ENCODE data around the gene SLC44A3.

Gene SLC44A3

DNA sequence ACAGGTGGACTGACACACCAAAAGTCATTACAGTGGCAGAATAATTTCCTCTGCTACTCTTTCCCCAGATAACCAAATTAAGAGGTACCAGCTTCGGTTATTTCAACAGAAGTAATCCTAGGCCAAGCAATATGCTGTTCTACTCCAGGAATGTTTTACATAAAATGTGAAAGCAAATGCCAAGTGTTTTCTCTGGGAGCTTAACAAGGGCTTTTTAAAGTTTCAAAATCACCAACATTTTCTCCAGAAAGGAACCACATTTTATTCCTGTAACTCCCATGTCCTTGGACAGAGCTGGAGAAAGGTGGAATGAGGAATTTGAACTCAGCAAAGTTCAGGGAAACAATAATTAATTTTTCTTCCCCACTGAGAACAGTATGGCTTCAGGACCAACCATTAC is 79.6 kb downstream of the SLC44A3 start:
- DNase-seq = no peak
- intact Hi-C loops (cut with DNase I) = no loop called here

GRCh38 chr1:94901841-94902240 is 81.7 kb downstream of the SLC44A3 start:
- intact Hi-C loops (cut with DNase I) = no loop called here
- no peak for DNase-seq

GRCh38 chr1:94903280-94904009 is 83.3 kb downstream of the SLC44A3 start:
- intact Hi-C loops (cut with DNase I) = no loop called here
- no peak for DNase-seq

- intact Hi-C loops (cut with DNase I) = no loop called here
Observed at GRCh38 chr1:94905207-94905606, 85.0 kb downstream of the SLC44A3 start.

GRCh38 chr1:94906382-94906781 is 86.2 kb downstream of the SLC44A3 start:
- intact Hi-C loops (cut with DNase I) = no loop called here
- no peak for DNase-seq

More at GRCh38 chr1:94905207-94905606, 85.0 kb downstream of the SLC44A3 start:
- no peak for DNase-seq

DNA sequence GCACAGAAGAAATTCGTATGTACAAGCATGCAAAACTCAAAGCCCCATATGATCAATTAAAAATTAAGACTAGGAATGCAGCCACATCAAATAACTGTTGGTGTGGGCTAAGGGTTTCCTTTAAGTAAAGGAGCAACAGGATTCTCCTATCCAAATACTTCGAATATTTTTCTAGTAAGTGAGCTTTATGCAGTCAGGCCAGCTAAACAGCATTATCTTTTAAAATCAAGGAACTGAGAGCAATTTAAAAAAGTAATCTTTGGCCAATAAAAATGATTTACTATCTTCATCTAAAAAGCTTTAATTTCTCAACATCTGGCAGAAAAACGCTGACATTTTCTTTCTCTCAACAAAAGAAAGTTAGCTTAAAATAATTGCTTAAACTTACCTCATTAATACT is 87.0 kb downstream of the SLC44A3 start:
- intact Hi-C loops (cut with DNase I) = no loop called here
- no peak for DNase-seq

DNA sequence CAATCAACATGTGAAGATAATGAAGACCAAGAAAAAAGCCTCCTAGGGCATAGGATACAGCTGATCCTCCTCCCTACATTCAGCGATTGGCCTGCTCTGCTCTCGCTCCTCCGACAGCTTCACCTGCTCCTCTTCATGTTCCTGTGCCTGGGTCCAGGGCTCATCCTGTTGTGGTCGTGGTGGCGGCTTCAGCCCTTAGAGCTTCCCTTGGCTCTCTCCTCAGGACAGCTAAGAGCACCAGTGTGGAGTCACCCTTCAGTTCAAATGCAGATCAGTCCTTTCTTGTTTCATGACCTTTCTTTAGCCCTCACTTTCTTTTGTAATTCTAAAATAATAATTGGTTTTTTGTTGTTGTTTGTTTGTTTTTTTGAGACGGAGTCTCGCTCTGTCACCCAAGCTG is 88.0 kb downstream of the SLC44A3 start:
- intact Hi-C loops (cut with DNase I) = no loop called here
- DNase-seq = no peak

DNA sequence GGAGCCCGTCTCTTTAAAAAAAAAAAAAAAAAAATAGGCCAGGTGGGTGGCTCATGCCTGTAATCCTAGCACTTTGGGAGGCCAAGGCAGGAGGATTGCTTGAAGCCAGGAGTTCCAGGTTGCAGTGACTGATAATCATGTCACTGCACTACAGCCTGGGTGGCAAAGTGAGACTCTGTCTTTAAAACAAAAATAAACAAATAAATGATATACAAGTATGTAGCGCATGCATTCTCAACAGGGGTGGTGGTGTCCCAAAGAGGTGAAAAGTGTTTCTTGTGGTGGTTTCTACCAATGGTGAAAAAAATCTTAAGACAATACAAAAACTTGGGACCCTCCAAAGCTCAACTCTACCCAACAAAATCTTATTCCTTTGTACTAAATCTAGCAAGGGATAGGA is 88.8 kb downstream of the SLC44A3 start:
- intact Hi-C loops (cut with DNase I) = no loop called here
- DNase-seq = no peak

- intact Hi-C loops (cut with DNase I) = no loop called here
- no peak for DNase-seq
Observed at GRCh38 chr1:94909486-94909885, 89.3 kb downstream of the SLC44A3 start.

GRCh38 chr1:94912263-94913184 is 92.4 kb downstream of the SLC44A3 start:
- intact Hi-C loops (cut with DNase I) = no loop called here

DNA sequence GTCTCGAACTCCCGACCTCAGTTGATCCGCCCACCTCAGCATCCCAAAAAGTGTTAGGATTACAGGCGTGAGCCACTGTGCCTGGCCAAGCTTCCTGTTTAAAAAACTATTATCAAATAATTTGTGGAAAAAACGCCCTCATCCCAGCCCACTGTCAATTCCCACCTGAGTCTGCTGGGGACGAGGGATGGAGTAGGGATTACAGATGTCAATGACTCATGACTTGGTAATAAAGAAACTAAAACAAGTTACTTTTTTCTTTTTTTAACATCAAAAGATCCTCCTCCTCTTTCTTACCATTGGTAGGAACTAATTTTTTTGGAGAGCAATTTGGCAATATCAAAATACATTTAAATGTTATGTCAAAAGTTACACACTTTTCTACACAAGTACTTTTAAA is 97.1 kb downstream of the SLC44A3 start:
- intact Hi-C loops (cut with DNase I) = no loop called here

More at GRCh38 chr1:94912263-94913184, 92.4 kb downstream of the SLC44A3 start:
- DNase-seq = no peak

DNA sequence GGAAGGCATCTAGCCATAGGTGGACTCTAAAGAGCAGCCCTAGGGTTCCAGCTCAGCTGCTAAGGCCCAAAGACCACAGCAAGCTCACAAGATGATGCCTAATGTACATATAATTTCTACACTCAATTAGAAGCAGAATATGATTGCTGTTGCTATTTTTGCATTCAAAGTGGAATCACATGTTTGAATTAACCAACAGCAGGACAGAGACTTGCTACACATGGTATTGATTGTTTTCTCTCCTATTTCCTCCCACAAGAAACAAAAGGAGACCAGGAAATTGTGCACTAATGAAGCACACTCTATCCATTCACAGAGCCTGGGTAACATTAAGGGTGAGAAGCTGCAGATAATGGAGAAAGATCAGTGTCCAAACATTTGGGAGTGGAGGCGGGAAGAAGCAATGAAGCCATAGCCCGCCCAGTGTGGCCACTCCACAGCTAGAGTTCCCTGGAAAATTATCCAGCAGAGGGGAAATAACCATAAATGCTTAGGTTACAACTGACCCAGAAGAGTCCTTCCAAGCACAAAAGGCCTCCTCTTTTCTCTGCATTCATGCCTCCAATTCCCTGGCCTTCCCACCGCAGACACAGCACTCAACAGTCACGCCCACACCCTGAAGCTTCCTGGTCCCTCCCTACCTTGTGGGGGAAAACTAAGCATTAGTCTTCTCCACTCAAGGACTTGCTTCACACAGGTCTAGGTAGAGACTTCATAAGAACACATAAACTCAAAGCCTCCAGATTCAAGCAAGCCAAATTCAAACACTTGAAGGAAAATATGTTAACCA is 99.3 kb downstream of the SLC44A3 start:
- no peak for DNase-seq
- intact Hi-C loops (cut with DNase I) = no loop called here

More for the DNA sequence above, 97.1 kb downstream of the SLC44A3 start:
- DNase-seq = no peak

GRCh38 chr1:94920061-94920460 is 99.9 kb downstream of the SLC44A3 start:
- DNase-seq = no peak
- intact Hi-C loops (cut with DNase I) = no loop called here

DNA sequence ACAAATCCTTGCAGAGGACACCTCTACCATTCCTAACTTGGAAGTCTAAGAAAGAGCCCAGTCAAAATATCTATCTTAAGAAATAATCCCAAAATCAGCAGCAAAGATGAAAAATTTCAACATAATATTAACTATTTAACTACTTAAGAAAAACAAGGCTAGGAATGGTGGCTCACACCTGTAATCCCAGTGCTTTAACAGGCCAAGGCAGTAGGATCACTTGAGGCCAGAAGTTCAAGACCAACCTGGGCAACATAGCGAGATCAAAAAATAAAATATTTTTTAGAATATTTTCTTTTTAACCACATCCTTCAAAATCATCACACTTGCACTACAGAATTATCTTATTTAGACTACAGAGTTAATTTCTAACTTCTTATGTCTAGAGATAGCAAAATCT is 101.8 kb downstream of the SLC44A3 start:
- no peak for DNase-seq
- intact Hi-C loops (cut with DNase I) = no loop called here

DNA sequence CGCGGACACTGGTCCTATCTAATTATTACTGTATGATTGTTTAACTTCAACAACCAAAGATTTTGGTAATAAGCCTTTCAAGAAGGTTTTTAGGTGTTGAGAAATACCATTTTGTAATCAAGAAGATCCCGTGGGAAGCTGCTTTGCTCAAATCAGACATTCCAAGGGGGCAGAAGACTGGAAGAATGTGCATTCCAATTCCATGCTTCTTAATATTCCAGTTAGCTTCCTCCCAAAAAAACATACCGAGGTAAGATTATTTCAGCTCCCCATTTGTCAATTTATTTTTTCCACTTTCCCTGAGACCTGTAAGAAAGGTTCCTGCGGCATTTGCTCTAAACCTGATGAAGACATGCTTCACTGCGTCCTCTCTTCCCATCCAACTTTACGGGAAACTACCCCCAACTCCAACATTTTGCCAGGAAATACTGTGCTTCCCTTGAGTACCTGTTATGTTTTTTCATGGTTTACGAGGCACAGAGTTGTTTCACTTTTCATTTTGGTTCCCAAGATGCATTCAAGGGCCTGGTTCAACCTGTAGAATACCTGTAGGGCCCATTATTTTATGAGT is 102.7 kb downstream of the SLC44A3 start:
- intact Hi-C loops (cut with DNase I) = no loop called here
- DNase-seq = no peak

- no peak for DNase-seq
- intact Hi-C loops (cut with DNase I) = loop anchor here (5.0 kb wide), 3 partner anchors 53 to 307 kb away; partner anchors contain the start of gene RWDD3
Observed at GRCh38 chr1:94925004-94925403, 104.8 kb downstream of the SLC44A3 start.

DNA sequence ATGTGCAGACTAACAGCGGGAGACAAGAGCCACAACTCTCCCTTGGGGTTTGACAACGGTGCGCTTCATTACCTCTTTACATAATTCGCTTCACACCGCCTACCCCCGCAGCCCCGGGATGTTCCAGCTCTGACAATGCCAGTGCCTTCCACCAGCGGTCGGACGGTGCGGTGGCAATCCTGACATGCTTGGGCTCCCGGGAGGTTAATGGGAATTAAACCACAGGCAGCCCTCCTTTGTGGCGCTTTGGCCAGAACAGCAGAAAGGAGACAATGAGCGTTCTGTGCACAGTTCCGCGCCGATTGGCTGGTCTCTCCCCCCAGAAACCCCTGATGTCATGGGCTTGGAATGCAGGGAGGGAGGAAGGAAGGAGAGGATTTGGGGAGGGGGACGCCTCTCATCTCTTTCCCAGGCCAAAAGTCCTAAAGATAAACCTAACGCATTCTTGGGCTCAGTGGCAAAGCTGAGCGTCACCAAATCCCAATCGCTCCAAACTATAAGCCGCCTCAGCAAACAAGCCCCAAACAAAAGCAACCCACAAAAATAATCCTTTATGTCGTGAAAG is 105.5 kb downstream of the SLC44A3 start:
- DNase-seq = peak; percentile 55 to 94 (median 65)
- intact Hi-C loops (cut with DNase I) = loop anchor here (2.0 to 5.0 kb wide), 4 partner anchors 53 to 307 kb away; partner anchors contain the start of gene RWDD3

GRCh38 chr1:94926126-94926914 is 106.2 kb downstream of the SLC44A3 start:
- DNase-seq = peak; percentile 37 to 93 (median 54)
- intact Hi-C loops (cut with DNase I) = loop anchor here (2.0 to 5.0 kb wide), 4 partner anchors 54 to 306 kb away; partner anchors contain the start of gene RWDD3

- intact Hi-C loops (cut with DNase I) = loop anchor here (2.0 to 5.0 kb wide), 4 partner anchors 55 to 305 kb away; partner anchors contain the start of gene RWDD3
- peak; percentile 88 to 99 (median 94) for DNase-seq
Observed at GRCh38 chr1:94926915-94927404, 106.8 kb downstream of the SLC44A3 start, which contains the start of gene CNN3. TSS of gene CNN3 (minus strand) at chr1:94927110. CDS start at chr1:94926894, 216 bp downstream.

Data from posterior cingulate gyrus (tissue), 11 donors.